ENCODE measurements around the gene TBRG4.

TBRG4 gene

GRCh38 chr7:45140827-45141226, 29.3 kb upstream of the TBRG4 start:
- DNase-seq: no peak

GRCh38 chr7:45138433-45139267, 27.2 kb upstream of the TBRG4 start:
- no peak for DNase-seq

DNA sequence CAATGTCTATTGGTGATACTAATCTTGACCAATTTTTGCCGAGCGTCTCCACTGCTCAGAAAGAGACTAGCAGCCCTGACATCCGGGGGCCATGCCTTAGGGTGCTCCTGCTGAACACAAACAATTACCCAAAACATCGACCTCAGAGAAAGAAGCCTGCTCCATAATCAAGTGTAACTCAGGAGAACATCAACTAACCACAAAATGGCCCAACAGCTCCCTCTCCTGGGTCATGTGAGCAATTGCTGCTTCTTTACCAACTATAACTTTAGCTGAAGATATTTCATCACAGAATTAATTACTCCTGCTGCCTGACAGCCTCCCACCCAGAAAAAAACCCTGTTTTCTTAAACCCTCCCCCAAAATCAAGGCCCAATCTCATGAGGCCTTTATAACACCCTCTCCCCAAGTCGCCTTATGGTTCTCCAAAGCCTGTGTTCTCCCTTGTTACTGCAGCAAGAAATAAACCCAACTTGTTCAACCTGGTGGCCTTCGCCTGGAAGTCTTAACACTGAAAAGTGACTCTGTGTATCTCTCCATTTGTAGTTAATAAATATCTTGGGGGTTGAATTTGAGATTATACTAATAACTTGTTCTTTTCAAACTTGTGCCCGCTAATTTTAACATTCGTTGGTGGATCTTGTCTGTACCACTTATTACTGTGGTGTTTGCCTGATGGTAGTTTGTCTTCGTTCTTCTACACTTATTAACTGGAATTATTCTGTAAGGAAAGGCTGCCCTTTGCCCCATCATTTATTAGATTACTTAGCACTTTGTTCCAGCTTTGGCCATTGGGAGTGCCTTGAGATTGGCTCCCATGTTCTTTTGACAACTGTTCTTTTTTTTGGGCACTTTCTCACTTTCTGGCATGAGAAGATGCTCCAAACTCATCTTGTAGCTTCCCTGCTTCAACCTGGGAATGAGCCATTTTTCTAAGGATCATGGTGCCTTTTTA, 24.9 kb upstream of the TBRG4 start:
- peak; percentile 63 for DNase-seq

- DNase-seq: no peak
These were observed 22.4 kb upstream of the TBRG4 start for GRCh38 chr7:45133877-45134276.

GRCh38 chr7:45133352-45133751, 21.9 kb upstream of the TBRG4 start:
- DNase-seq: no peak

GRCh38 chr7:45132708-45133320, 21.3 kb upstream of the TBRG4 start:
- DNase-seq: no peak

DNA sequence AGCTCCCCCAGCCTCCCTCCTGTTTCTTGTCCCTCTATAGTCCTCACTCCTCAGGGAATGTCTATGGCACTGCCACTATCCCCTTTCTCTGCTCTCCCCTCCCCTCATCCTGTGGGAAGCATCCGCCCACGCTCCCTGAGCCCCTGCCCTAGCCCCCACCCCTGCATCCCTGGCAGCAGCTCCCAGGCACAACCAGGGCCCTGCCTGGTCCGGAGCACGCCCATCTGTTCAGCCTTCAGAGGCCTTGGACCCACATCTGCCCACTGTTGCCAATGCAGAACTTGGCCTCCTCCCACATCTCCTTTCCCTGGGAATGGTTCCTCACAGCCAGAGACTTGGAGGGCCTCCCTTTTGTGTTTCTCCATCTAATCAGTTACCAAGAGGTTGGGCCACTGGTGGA, 20.4 kb upstream of the TBRG4 start:
- no peak for DNase-seq

GRCh38 chr7:45130910-45131309, 19.4 kb upstream of the TBRG4 start:
- DNase-seq: no peak

GRCh38 chr7:45129906-45130305, 18.4 kb upstream of the TBRG4 start:
- DNase-seq: no peak

DNA sequence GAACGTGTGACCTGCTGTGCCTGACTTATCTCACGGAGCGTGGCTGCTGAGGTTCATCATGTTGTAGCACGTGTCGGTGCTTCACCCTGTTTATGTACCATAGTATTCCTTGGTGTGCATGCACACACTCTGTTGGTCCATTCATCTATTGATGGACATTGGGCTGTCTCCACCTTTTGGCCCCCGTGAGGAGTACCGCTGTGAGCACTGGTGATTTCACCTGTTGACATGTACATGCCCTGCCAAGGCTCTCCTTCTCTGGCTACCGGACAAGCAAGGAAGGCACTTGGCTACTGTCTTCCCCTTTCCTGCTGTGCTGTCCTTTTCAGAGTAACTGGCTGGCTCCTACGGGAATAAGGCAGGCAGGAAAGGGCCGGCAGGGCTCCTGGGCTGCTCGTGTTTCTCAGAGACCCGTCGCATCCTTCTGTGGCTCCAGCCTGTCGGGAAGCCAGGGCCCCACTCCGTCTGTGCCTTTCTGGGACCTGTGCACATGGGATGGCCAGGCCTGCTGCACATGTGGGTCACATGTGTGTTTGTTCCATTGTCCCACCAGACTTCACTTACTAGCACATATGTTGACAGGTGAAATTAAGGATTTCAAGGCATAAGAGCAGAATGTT, 17.8 kb upstream of the TBRG4 start:
- DNase-seq: no peak

DNA sequence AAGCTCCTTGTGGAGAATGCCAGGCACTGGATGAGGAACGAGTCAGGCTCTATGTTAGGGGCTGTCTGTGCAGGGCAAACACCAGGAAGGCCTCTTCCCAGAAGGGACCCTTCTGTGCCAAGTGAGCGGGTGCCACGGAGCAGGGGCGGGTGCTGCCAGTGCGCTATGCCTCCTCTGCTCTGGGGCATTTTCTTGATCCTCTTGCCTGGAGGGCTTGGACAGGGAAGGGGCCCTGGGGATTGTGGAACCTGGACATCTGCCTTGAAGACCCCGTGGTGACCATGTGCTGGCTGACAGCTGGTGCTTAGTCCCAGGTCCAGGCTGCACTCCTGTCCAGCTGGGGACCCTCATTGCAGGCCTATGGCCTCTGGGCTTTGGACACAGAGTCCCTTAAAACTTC, 15.4 kb upstream of the TBRG4 start:
- DNase-seq: no peak

DNA sequence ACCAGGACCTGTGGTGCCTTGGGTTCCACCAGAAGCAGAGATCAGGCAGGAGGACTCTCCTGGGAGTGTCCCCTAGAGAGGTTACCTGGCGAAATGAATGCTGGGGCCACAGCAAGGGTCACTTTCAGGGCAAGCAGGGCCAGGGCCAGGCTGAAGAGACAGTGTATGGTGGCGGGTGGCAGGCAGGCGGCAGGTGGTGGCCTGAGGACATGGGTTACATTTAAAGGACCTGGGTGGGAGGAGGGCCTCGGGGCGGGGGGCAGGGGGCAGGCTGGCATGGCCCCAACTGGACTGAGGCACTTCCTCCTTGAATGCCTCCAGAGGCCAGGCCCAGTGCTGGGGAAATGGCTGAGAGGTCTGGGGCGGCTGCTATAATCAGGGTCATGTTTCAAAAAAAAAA, 14.7 kb upstream of the TBRG4 start:
- DNase-seq: no peak

- no peak for DNase-seq
These were observed 13.9 kb upstream of the TBRG4 start for GRCh38 chr7:45125193-45125904.

DNA sequence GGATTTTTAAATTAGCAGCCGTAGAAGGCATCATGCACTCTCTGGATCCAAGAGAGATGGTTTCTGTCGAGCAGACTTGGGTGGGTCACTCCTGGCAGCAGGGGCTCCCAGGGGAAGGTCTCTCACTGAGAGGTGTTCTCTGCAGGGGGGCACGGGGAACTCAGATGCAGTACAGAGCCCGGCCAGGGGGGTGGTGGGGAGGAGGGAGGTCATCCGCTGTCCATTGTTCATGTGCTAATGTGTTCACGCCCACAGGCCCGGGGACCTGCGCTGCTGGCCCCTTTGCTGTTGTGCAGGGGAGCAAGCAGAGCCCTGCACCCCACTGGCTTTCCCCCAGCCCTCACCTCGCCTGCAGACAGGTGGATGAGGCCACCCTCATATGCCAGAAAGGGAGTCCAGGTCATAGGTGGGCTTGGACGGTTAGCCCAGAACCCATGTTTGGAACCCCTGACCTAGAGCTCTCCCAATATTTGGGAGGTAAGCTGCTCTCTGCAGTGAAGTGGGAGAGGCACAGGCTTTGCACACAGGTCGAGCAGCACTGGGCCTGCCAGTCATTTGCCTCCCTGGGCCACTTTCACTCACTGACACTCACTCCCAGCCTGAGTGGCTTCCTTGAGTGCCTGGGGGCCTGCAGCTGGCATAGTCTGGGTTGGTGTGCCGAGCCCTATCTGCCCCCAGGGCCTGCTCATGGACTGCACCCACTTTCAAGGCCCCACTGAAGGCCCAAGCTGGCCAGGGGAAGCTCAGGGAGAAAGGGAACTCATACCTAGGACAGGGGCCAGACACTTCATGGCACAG, 12.6 kb upstream of the TBRG4 start:
- DNase-seq: no peak

DNA sequence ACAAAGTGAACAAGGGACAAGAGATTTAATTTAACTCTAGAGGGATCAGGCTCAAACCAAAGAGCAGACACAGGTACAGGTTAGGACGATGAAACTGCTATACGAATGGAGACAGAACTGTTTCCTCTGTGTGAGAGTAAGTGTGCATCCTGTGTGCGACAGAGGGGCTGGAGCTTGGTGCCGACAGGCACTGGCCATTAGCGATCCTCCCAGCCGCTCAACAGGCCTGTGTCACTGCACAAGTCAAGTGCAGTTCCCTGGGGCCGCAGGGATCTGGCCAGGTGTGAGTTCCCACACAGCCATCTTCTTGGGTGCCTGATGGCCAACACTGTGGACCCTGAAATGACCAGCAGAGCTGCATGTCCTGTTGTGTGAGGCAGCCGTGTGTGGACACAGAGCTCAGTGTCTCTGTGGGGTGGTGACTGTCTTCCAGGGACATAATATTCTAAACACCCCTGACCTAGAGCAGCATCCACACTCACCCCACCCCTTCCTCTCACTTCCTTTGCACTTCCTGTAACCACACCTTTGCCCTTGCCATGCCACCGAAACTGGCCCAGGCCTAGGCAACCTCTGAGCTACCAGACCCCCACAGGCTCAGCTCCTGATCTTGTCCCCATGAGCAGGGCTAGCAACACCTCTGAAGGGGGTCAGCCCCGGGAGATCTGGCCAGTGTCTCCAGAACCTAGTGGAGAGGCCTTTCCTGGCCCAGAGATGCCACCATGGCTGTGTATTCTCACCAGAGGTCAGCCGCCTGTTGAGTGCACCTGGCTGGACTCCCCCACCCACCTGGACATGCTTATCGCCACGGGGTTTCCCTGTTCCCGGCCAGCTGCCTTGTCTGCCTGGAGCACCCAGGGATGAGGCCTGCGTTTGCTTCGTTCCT, 11.7 kb upstream of the TBRG4 start:
- DNase-seq: no peak

GRCh38 chr7:45119550-45119949, 8.1 kb upstream of the TBRG4 start:
- no peak for DNase-seq

DNA sequence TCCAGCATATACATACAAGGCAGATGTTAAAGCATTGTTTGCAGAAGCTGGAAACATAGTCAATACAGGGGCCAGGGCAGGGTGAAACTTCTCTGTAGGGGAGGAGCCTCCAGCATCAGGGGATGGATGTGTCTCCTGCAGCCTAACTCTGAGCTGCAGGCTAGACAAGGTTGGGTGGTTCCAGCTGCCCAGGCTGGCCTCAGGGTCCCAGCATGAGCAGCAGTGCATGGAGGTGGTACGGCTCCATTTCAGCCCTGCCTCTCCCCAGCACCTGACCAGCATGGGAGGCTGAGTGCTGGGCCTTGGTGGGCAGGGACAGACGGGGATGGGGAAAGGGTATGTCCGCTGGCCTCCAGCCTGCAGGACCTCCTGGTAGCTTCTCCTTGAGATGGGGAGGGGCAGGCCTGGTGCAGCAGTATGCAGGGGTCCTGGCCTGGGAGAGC, 7.4 kb upstream of the TBRG4 start:
- no peak for DNase-seq

DNA sequence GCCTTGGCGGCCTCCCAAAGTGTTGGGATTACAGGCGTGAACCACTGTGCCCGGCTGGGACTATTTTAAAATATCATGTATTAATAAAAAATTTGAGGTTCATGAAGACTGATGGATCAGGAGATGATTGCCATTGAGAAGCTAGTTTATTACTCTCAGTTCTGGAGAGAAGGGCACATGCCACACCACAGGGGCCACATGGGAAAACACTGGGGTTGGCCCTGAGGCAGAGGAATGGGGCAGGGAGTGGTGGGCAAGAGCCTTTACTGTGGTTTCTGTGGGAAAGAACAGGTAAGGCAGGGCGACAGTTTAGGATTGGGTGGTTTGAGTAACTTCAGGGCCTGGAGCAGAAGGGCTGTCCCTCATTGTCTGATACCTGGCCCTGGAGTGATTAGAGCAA, 6.8 kb upstream of the TBRG4 start:
- DNase-seq: no peak

DNA sequence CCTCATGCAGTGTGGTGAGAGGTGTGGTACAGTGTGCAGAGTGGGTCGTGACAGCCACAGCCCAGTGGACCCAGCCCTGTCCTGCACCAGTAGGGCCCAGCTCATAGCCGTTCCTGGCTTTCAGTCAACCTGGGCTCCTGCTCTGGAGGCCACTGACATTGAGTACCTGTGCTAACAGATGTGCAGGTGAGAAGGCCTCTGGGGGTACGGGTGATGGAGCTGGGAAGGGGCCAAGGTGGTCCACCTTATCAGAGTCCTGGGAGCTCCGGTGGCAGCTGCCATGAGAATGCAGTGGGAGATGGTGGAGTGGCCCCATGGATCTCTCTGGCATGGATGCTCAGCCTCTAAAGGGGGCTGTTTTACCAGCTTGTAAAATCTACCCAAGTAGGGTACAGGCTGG, 6.1 kb upstream of the TBRG4 start:
- no peak for DNase-seq

GRCh38 chr7:45116048-45116447, 4.6 kb upstream of the TBRG4 start:
- no peak for DNase-seq

Data from activated naive CD4-positive, alpha-beta T cell treated with Interleukin-2 at 50 U/mL for 16 hours (primary cell).